DND-41 (cell line): Measurements from ENCODE around the gene GOSR2.

Source experiments
- ATAC-seq: fragments of 200-7000 bp; cut with Tn5 transposase; 3 replicates; pipeline ENCODE4 v1.9.1; 2021; ENCODE audit warnings: low read depth; ENCODE audit not compliant: insufficient read depth
- DNase-seq: peaks from one replicate; pipeline ENCODE4 v3.0.0-alpha.2; 2020
- H2AFZ ChIP-seq: 2 replicates; pipeline ENCODE4 v1.6.0; 2012; ENCODE audit warnings: low read depth, low read length
- H3K27ac ChIP-seq: 2 replicates; pipeline ENCODE4 v1.5.1; 2012; ENCODE audit warnings: low read length, inconsistent platforms
- H3K27me3 ChIP-seq: fragments of 200-600 bp; sonication (generic); 2 replicates; pipeline ENCODE4 v1.6.0; 2012; ENCODE audit warnings: low read length, mild to moderate bottlenecking, inconsistent platforms; ENCODE audit not compliant: insufficient read depth, poor library complexity
- H3K36me3 ChIP-seq: 2 replicates; pipeline ENCODE4 v1.5.1; 2012; ENCODE audit warnings: low read length, inconsistent platforms; ENCODE audit not compliant: insufficient read depth
- H3K4me1 ChIP-seq: 2 replicates; pipeline ENCODE4 v1.5.1; 2012; ENCODE audit warnings: mild to moderate bottlenecking, low read length; ENCODE audit not compliant: insufficient read depth
- H3K4me2 ChIP-seq: 2 replicates; pipeline ENCODE4 v1.6.0; 2012; ENCODE audit warnings: mild to moderate bottlenecking, moderate library complexity, low read length, inconsistent platforms; ENCODE audit not compliant: insufficient read depth
- H3K4me3 ChIP-seq, 2 experiments: fragments of 200-600 bp in 1 of 2; shearing (Covaris generic) in 1 of 2; 2 replicates each; pipeline ENCODE4 v1.5.1; 2012 to 2016; ENCODE audit warnings: inconsistent platforms in 2 of 2, low read length in 2 of 2, mild to moderate bottlenecking in 2 of 2, low read depth in 1 of 2, moderate library complexity in 1 of 2
- H3K79me2 ChIP-seq: 2 replicates; pipeline ENCODE4 v1.6.0; 2012; ENCODE audit warnings: low read length, inconsistent platforms; ENCODE audit not compliant: insufficient read depth
- H3K9ac ChIP-seq: 2 replicates; pipeline ENCODE4 v1.6.0; 2012; ENCODE audit warnings: low read depth, mild to moderate bottlenecking, inconsistent platforms, low read length, moderate library complexity
- H3K9me3 ChIP-seq: 2 replicates; pipeline ENCODE4 v1.5.1; 2012; ENCODE audit warnings: low read length, moderate library complexity, mild to moderate bottlenecking, inconsistent platforms; ENCODE audit not compliant: insufficient read depth, severe bottlenecking
- H4K20me1 ChIP-seq: 2 replicates; pipeline ENCODE4 v1.6.0; 2012; ENCODE audit warnings: low read length; ENCODE audit not compliant: insufficient read depth
- EZH2 ChIP-seq: IDR thresholded peaks from 3 replicates; pipeline ENCODE4 v1.6.1; 2012; ENCODE audit warnings: borderline replicate concordance, low read depth, mild to moderate bottlenecking, moderate library complexity, low read length, inconsistent platforms; ENCODE audit not compliant: severe bottlenecking
- TF ChIP-seq, protein P1 (sequence below): IDR thresholded peaks from 2 replicates; pipeline ENCODE4 v1.5.1; 2012; ENCODE audit warnings: borderline replicate concordance, low read length, moderate library complexity, mild to moderate bottlenecking; ENCODE audit not compliant: poor library complexity, severe bottlenecking; ENCODE audit errors: extremely low read depth

GOSR2 gene

DNA sequence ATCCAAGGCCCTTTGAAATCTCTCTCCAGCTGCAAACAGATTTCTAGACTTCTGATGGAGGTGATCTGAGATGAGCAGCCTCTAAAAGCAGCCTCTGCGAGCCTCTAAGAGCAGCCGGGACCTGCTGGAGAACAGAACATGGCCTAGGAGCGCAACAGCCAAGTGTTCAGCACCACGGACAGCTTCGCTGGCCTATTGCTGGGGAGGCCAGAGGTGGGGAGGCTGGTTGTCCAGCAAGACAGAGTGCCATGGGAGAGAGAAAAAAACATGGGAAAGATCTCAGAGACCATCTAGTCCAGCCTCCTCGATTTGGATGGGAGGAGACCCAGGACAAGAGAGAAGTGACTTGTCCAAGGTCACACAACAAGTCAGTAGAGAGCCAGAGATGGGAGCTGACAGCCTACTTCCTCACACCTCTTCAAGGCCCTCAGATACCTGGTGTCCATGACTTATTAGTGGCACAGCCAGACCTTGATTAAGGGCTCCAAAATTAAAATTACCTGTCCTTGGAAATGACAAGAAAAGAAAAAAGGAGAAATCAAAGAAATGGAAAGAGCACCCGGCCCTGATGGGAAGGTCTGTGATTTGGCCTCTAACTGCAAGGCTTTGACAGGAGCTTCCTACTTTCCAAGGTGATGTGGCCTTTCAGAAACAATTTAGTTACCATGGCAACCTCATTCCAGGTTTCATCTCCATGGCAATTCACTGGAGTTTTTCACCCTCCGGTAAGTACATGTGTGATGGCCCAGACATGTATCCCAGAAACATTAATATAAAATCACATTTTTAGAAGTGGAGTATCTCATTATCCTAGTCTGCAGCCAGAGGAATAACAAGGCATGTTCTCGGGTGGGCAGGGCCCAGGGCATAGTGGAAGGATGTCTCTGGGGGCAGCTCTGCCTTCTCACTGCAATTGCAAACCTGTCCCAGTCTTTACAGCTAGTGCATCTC, 41.6 kb downstream of the GOSR2 start:
- H3K4me1 ChIP-seq = no peaks in the 10 kb centered on the region
- TF ChIP-seq, protein P1, sequence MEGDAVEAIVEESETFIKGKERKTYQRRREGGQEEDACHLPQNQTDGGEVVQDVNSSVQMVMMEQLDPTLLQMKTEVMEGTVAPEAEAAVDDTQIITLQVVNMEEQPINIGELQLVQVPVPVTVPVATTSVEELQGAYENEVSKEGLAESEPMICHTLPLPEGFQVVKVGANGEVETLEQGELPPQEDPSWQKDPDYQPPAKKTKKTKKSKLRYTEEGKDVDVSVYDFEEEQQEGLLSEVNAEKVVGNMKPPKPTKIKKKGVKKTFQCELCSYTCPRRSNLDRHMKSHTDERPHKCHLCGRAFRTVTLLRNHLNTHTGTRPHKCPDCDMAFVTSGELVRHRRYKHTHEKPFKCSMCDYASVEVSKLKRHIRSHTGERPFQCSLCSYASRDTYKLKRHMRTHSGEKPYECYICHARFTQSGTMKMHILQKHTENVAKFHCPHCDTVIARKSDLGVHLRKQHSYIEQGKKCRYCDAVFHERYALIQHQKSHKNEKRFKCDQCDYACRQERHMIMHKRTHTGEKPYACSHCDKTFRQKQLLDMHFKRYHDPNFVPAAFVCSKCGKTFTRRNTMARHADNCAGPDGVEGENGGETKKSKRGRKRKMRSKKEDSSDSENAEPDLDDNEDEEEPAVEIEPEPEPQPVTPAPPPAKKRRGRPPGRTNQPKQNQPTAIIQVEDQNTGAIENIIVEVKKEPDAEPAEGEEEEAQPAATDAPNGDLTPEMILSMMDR = no peak
- TF ChIP-seq EZH2 = no peak
- H3K9me3 ChIP-seq = no peaks in the 10 kb centered on the region
- H3K36me3 ChIP-seq = no peaks in the 10 kb centered on the region
- no peaks in the 10 kb centered on the region for H3K27me3 ChIP-seq
- H3K9ac ChIP-seq = no peak overlapping the region
- no peak overlapping the region for H2AFZ ChIP-seq
- ATAC-seq (peak; percentile 71; the same call in 2 of the 3 replicates), DNase-seq (peak; percentile 45)
- no peak overlapping the region for H3K27ac ChIP-seq
- H3K4me2 ChIP-seq = no peak overlapping the region
- H3K79me2 ChIP-seq = no peaks in the 10 kb centered on the region
- H4K20me1 ChIP-seq = no peaks in the 10 kb centered on the region
- H3K4me3 ChIP-seq = no peak overlapping the region

DNA sequence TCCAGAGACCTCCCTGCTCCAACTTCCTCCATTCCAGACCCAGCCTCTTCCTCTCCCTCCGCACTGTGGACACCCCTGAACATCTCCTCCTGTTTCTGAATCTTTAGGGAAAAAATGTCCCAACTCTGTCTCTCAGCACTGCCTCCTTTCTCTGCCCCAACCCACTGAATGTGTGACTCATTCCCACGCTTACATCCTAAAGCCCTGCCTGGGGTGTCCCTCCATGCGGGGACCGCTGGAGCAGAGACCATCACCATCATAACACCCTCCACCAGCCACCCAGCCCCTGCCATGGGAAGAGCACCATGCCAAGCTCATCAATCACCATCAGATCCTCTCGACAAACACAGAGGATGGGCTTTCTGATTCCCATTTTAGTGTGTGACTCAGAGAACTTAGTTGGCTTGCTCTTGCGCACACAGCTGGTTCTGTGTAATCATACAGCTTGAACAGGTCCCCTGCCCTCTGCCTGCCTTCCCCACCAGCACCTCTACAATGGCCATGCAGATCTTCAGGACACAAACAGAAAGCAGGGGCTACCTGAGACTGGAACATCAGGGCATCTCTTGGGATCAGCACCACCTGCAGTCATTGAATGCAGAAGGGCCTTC, 45.4 kb downstream of the GOSR2 start:
- no peak for DNase-seq

DNA sequence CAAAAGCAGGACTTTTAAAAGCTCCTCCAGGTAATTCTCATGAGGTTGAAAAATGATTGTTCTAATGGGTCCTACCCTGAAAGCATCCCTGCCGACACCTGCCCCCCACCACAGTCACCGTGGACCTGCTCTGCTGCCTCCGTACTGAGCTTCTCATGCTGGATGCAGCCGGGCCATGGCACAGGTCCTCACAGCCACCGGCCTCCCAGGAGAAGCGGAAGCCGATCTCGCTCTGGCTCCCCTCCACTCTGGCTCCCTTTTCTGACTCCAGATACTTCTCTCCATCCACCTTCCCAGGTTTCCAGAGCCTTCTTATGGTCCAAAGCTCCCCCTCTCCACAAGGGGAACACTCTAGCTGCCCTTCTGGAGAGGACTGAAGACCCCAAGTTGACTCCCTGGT, 45.9 kb downstream of the GOSR2 start:
- Histone ChIP-seq H3K4me1 (no peaks in the 10 kb centered on the region), H4K20me1 (no peaks in the 10 kb centered on the region), H3K27me3 (no peaks in the 10 kb centered on the region), H3K4me2 (no peak overlapping the region), H3K36me3 (no peaks in the 10 kb centered on the region), H3K9ac (no peak overlapping the region), H3K27ac (no peak overlapping the region), H2AFZ (no peak overlapping the region), H3K4me3 (no peak overlapping the region), H3K9me3 (no peaks in the 10 kb centered on the region), H3K79me2 (no peaks in the 10 kb centered on the region)
- no peak for DNase-seq
- no peak for ATAC-seq
- TF ChIP-seq, protein P1 = no peak
- no peak for TF ChIP-seq EZH2

More for the DNA sequence above, 45.4 kb downstream of the GOSR2 start:
- Histone ChIP-seq H3K27ac (no peak overlapping the region), H3K4me3 (no peak overlapping the region), H3K9me3 (no peaks in the 10 kb centered on the region), H3K4me2 (no peak overlapping the region), H4K20me1 (no peaks in the 10 kb centered on the region), H3K4me1 (no peaks in the 10 kb centered on the region), H3K36me3 (no peaks in the 10 kb centered on the region), H3K9ac (no peak overlapping the region), H2AFZ (no peak overlapping the region), H3K27me3 (no peaks in the 10 kb centered on the region), H3K79me2 (no peaks in the 10 kb centered on the region)
- ATAC-seq = no peak
- TF ChIP-seq, protein P1 = no peak
- TF ChIP-seq EZH2 = no peak
